ENCODE results near the gene SEC24B.

DNA sequence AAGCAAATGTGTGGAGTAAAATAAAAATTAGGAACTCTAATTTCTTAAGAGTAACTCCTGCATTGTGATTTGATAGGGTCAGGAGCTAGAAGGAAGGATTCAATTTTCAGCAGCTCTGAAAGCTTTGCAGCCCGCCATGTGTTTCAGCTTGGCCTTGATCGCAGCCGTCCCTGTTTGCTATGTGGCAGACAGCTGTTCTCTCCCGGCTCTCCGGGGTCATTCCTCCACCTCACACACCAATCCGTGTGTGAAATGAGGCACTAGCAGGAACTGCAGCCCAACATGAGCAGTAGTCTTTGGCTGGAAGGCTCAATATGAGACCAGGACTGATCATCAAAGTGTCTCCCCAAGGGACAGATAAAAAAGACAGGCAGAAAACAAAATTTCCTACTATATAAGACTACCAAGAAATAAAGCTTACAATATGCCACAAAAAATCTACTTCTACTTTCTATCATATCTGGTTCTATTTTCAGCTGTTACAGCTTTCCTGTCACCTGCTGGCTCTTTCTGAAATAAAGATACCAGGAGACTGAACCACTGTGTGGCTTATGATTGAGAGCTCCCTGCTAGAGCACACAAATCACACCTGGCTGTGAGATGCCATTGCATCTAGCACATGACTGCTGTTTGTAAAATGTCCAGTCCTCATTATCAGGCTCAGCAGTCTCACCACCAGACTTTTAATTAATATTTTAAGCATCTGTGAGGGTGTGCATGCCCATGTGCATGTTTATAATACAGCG lies 44.1 kb upstream of the SEC24B start:
- TF ChIP-seq POLR2A (IDR thresholded peaks at IDR 0.05), result no peak
- TF ChIP-seq, protein P1, sequence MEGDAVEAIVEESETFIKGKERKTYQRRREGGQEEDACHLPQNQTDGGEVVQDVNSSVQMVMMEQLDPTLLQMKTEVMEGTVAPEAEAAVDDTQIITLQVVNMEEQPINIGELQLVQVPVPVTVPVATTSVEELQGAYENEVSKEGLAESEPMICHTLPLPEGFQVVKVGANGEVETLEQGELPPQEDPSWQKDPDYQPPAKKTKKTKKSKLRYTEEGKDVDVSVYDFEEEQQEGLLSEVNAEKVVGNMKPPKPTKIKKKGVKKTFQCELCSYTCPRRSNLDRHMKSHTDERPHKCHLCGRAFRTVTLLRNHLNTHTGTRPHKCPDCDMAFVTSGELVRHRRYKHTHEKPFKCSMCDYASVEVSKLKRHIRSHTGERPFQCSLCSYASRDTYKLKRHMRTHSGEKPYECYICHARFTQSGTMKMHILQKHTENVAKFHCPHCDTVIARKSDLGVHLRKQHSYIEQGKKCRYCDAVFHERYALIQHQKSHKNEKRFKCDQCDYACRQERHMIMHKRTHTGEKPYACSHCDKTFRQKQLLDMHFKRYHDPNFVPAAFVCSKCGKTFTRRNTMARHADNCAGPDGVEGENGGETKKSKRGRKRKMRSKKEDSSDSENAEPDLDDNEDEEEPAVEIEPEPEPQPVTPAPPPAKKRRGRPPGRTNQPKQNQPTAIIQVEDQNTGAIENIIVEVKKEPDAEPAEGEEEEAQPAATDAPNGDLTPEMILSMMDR (IDR thresholded peaks at IDR 0.05), result no peak

All from esophagus squamous epithelium (tissue), 4 donors.